Measurements from ENCODE around the gene PLA2G5. TPM values are rescaled to one million over a fixed set of nuclear protein-coding genes. Genes with fewer than 3 reads are reported as not detected.

The PLA2G5 gene
- total RNA-seq, 4 donors from 2014 or later = 17.7 to 46.2 (median 28.4) TPM

DNA sequence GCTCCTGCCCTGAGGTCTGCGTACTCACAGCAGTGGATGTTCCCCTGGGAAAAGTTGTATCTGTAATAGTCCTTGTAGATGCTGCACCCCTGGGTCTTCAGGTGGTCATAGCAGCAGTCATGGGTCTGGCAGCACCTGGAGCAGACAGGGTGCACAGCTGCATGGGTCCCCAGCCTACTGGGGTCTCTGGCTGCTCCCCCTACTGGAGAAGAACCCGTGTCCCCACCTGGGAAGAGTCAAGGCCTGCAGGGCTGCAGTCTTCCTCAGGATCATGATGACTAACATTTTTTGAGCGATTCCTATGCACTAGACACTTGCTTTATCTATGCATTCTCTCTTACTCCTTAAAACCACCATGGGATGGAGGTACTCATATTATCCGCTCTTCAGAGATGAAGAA lies 45.5 kb downstream of the PLA2G5 start:
- Histone ChIP-seq H3K4me1 (no peaks in the 10 kb centered on the region), H3K4me3 (no peak overlapping the region), H3K27ac (replicated peaks in 1 of 4) (no peak overlapping the region), H3K9me3 (no peaks in the 10 kb centered on the region), H3K27me3 (peaks cover 0 to 32% (median 0%) of the 10 kb centered on the region in 4 donors), H3K36me3 (no peaks in the 10 kb centered on the region)
- intact Hi-C loops (cut with DNase I) = no loop called here
- no peak for TF ChIP-seq EP300 (IDR thresholded peaks at IDR 0.05)
- no peak for TF ChIP-seq POLR2AphosphoS5 (IDR thresholded peaks at IDR 0.05)
- no peak for TF ChIP-seq POLR2A (IDR thresholded peaks at IDR 0.05; ENCODE audit: low read depth)
- TF ChIP-seq, protein P1, sequence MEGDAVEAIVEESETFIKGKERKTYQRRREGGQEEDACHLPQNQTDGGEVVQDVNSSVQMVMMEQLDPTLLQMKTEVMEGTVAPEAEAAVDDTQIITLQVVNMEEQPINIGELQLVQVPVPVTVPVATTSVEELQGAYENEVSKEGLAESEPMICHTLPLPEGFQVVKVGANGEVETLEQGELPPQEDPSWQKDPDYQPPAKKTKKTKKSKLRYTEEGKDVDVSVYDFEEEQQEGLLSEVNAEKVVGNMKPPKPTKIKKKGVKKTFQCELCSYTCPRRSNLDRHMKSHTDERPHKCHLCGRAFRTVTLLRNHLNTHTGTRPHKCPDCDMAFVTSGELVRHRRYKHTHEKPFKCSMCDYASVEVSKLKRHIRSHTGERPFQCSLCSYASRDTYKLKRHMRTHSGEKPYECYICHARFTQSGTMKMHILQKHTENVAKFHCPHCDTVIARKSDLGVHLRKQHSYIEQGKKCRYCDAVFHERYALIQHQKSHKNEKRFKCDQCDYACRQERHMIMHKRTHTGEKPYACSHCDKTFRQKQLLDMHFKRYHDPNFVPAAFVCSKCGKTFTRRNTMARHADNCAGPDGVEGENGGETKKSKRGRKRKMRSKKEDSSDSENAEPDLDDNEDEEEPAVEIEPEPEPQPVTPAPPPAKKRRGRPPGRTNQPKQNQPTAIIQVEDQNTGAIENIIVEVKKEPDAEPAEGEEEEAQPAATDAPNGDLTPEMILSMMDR (IDR thresholded peaks at IDR 0.05) = no peak
- DNase-seq (ENCODE audit: extremely low spot score) = no peak
- 80% methylated on average over 2 of the region's 4 CpGs for WGBS

- Histone ChIP-seq H3K9me3 (no peaks in the 10 kb centered on the region), H3K4me3 (no peak overlapping the region), H3K27ac (replicated peaks in 1 of 4) (no peak overlapping the region), H3K4me1 (no peaks in the 10 kb centered on the region), H3K27me3 (peaks cover 0 to 32% (median 0%) of the 10 kb centered on the region in 4 donors), H3K36me3 (no peaks in the 10 kb centered on the region)
- 87% methylated on average over 7 of the region's 7 CpGs for WGBS
- DNase-seq (ENCODE audit: extremely low spot score) = no peak
- TF ChIP-seq POLR2AphosphoS5 (IDR thresholded peaks at IDR 0.05) (no peak), POLR2A (IDR thresholded peaks at IDR 0.05; ENCODE audit: low read depth) (no peak)
- TF ChIP-seq, protein P1 (IDR thresholded peaks at IDR 0.05) = no peak
- intact Hi-C loops (cut with DNase I) = no loop called here
Measured at GRCh38 chr1:20115916-20116315, 45.9 kb downstream of the PLA2G5 start.

- Histone ChIP-seq H3K9me3 (no peaks in the 10 kb centered on the region), H3K27ac (replicated peaks in 1 of 4) (no peak overlapping the region), H3K27me3 (peaks cover 0 to 32% (median 0%) of the 10 kb centered on the region in 4 donors), H3K4me3 (no peak overlapping the region), H3K36me3 (no peaks in the 10 kb centered on the region), H3K4me1 (no peaks in the 10 kb centered on the region)
- intact Hi-C loops (cut with DNase I) = no loop called here
- no peak for TF ChIP-seq POLR2A (IDR thresholded peaks at IDR 0.05; ENCODE audit: low read depth)
- no peak for TF ChIP-seq EP300 (IDR thresholded peaks at IDR 0.05)
- TF ChIP-seq POLR2AphosphoS5 (IDR thresholded peaks at IDR 0.05) = no peak
- TF ChIP-seq, protein P1 (IDR thresholded peaks at IDR 0.05) = no peak
- DNase-seq (ENCODE audit: extremely low spot score) = no peak
Measured at GRCh38 chr1:20117236-20117635, 47.2 kb downstream of the PLA2G5 start.

GRCh38 chr1:20119347-20119746 lies 49.4 kb downstream of the PLA2G5 start, which contains the start of gene PLA2G2D:
PLA2G2D (minus strand) TSS chr1:20119536; CDS start chr1:20119498, 38 bp downstream.
- Histone ChIP-seq H3K4me1 (peaks cover 2 to 8% (median 6%) of the 10 kb centered on the region in 4 donors), H3K36me3 (no peaks in the 10 kb centered on the region), H3K4me3 (no peak within 1 kb of the TSS), H3K27me3 (peaks cover 0 to 17% (median 0%) of the 10 kb centered on the region in 4 donors), H3K9me3 (no peaks in the 10 kb centered on the region), H3K27ac (replicated peaks in 1 of 4) (no peak within 1 kb of the TSS)
- DNase-seq (ENCODE audit: extremely low spot score) = no peak
- WGBS = 100% methylated on average over 1 of the region's 2 CpGs
- intact Hi-C loops (cut with DNase I) = no loop called here
- TF ChIP-seq EP300 (IDR thresholded peaks at IDR 0.05) (no peak), POLR2AphosphoS5 (IDR thresholded peaks at IDR 0.05) (no peak), POLR2A (IDR thresholded peaks at IDR 0.05; ENCODE audit: low read depth) (no peak)
- TF ChIP-seq, protein P1 (IDR thresholded peaks at IDR 0.05) = no peak

GRCh38 chr1:20120796-20121195 lies 50.8 kb downstream of the PLA2G5 start:
- no peaks in the 10 kb centered on the region for H3K9me3 ChIP-seq
- no peak for DNase-seq (ENCODE audit: extremely low spot score)
- peaks cover 0 to 9% (median 0%) of the 10 kb centered on the region in 4 donors for H3K27me3 ChIP-seq
- 82% methylated on average over 4 of the region's 4 CpGs for WGBS
- no peak overlapping the region for H3K4me3 ChIP-seq
- peaks cover 6 to 13% (median 11%) of the 10 kb centered on the region in 4 donors for H3K4me1 ChIP-seq
- H3K36me3 ChIP-seq = no peaks in the 10 kb centered on the region
- TF ChIP-seq, protein P1 (IDR thresholded peaks at IDR 0.05) = no peak
- no peak for TF ChIP-seq POLR2AphosphoS5 (IDR thresholded peaks at IDR 0.05)
- no peak for TF ChIP-seq POLR2A (IDR thresholded peaks at IDR 0.05; ENCODE audit: low read depth)
- no peak for TF ChIP-seq EP300 (IDR thresholded peaks at IDR 0.05)
- intact Hi-C loops (cut with DNase I) = no loop called here
- H3K27ac ChIP-seq (replicated peaks in 1 of 4) = no peak overlapping the region
